GM12878 (cell line): ENCODE measurements around the gene UST. TPM values are rescaled to one million over a fixed set of nuclear protein-coding genes. Genes with fewer than 3 reads are reported as not detected.

ENCODE experiments used
- CHD1 ChIP-seq: IDR thresholded peaks from 2 replicates; pipeline ENCODE4 v1.6.1; 2012; ENCODE audit warnings: low read depth, low read length, improper control_type of control experiment
- E2F4 ChIP-seq: IDR thresholded peaks from 2 replicates; pipeline ENCODE4 v1.6.1; 2012; ENCODE audit warnings: low read depth, low read length, improper control_type of control experiment
- ETV6 ChIP-seq, 2 experiments: fragments of 450-650 bp in 1 of 2; IDR thresholded peaks in 1 of 2; conservative IDR thresholded peaks in 1 of 2; 2 replicates each; pipeline ENCODE4 v1.6.1; 2014; ENCODE audit warnings: antibody characterized with exemption in 1 of 2, borderline replicate concordance in 1 of 2, low read depth in 1 of 2, mild to moderate bottlenecking in 1 of 2, moderate library complexity in 1 of 2
- KAT2A ChIP-seq: conservative IDR thresholded peaks from 2 replicates; pipeline ENCODE4 v1.6.1; 2011; ENCODE audit warnings: low read depth, low read length; ENCODE audit not compliant: control insufficient read depth
- NFYB ChIP-seq: IDR thresholded peaks from 2 replicates; pipeline ENCODE4 v1.6.1; 2011; ENCODE audit warnings: low read depth, mild to moderate bottlenecking, low read length, improper control_type of control experiment, moderate library complexity; ENCODE audit not compliant: insufficient read depth
- NRF1 ChIP-seq: conservative IDR thresholded peaks from 2 replicates; pipeline ENCODE4 v1.6.1; 2011; ENCODE audit warnings: mild to moderate bottlenecking, low read depth, low read length, improper control_type of control experiment
- RB1 ChIP-seq: fragments of 450-650 bp; formaldehyde crosslinking; IDR thresholded peaks from 2 replicates; pipeline ENCODE4 v1.6.1; 2017; ENCODE audit warnings: mild to moderate bottlenecking, borderline replicate concordance
- RFX5 ChIP-seq: IDR thresholded peaks from 2 replicates; pipeline ENCODE4 v1.6.1; 2011; ENCODE audit warnings: low read depth, low read length, improper control_type of control experiment
- SIN3A ChIP-seq: IDR thresholded peaks from 2 replicates; pipeline ENCODE4 v1.6.1; 2012; ENCODE audit warnings: low read depth, low read length, improper control_type of control experiment
- SKIL ChIP-seq: fragments of 450-650 bp; IDR thresholded peaks from 2 replicates; pipeline ENCODE4 v1.6.1; 2017; ENCODE audit warnings: mild to moderate bottlenecking, low read depth, inconsistent platforms; ENCODE audit not compliant: poor library complexity, severe bottlenecking
- SMC3 ChIP-seq: IDR thresholded peaks from 2 replicates; pipeline ENCODE4 v1.6.1; 2011; ENCODE audit warnings: low read length, improper control_type of control experiment, borderline replicate concordance
- STAT3 ChIP-seq: IDR thresholded peaks from 2 replicates; pipeline ENCODE4 v1.6.1; 2011; ENCODE audit warnings: low read depth, low read length, improper control_type of control experiment
- TARDBP ChIP-seq: IDR thresholded peaks from 2 replicates; pipeline ENCODE4 v1.6.1; 2016; ENCODE audit warnings: borderline replicate concordance
- TCF7 ChIP-seq: IDR thresholded peaks from 2 replicates; pipeline ENCODE4 v1.6.1; 2014; ENCODE audit warnings: antibody characterized with exemption, borderline replicate concordance
- USF2 ChIP-seq: IDR thresholded peaks from 2 replicates; pipeline ENCODE4 v1.6.1; 2011; ENCODE audit warnings: low read depth, low read length, improper control_type of control experiment, borderline replicate concordance
- WRNIP1 ChIP-seq: IDR thresholded peaks from 2 replicates; pipeline ENCODE4 v1.6.1; 2011; ENCODE audit warnings: low read depth, low read length, improper control_type of control experiment, borderline replicate concordance
- ZBTB33 ChIP-seq: fragments of 450-650 bp; IDR thresholded peaks from 2 replicates; pipeline ENCODE4 v1.6.1; 2017; ENCODE audit warnings: mild to moderate bottlenecking
- polyA plus RNA-seq, 11 experiments: library from polyadenylated mRNA; depleted of rRNA in 4 of 11; unstranded in 6 of 11; stranded (reverse) in 5 of 11; fragments of >200 nt; fragmentation: Nextera tagmentation in 4 of 11; fragmentation: Illumina TruSeq in 1 of 11; extraction: Ambion mirVana in 4 of 11; extraction: Trizol in 1 of 11; gene quantifications; 1 replicate in 1 of 11; 2 replicates in 10 of 11; pipeline versions ENCODE4 v1.2.1 to v1.2.3, GENCODE V29; 2011 to 2016; ENCODE audit warnings: inconsistent platforms in 2 of 11, missing spikeins in 2 of 11, low read depth in 1 of 11
- total RNA-seq, 4 experiments: library from RNA; depleted of rRNA in 3 of 4; stranded (reverse); fragments of >200 nt in 3 of 4; fragmentation: Illumina TruSeq in 1 of 4; extraction: Trizol in 1 of 4; gene quantifications; 2 replicates each; pipeline versions ENCODE4 v1.2.1 to v1.2.3, GENCODE V29; 2013 to 2021
- TF ChIP-seq, protein P1 (sequence below): IDR thresholded peaks from 2 replicates; pipeline ENCODE4 v1.6.1; 2012; ENCODE audit warnings: low read depth, low read length, improper control_type of control experiment
- TF ChIP-seq, protein P2 (sequence below): fragments of 450-650 bp; IDR thresholded peaks from 2 replicates; pipeline ENCODE4 v1.6.1; 2017; ENCODE audit warnings: antibody characterized with exemption, mild to moderate bottlenecking, moderate library complexity

The UST gene
- total and polyA plus RNA-seq, 10 of the 15 experiments (the other 5 are each of a cell fraction or from before 2014, with no cell fraction given) = 0.74 to 43.3 (median 2.2) TPM

GRCh38 chr6:149060300-149060984, 313.6 kb downstream of the UST start (continued):
- TF ChIP-seq SIN3A = no peak
- TF ChIP-seq RB1 = peak; percentile 65; the same call in 1 of the 2 replicates
- TF ChIP-seq ETV6 (conservative IDR thresholded peaks at IDR 0.05 in 1 of 2, IDR thresholded peaks at IDR 0.05 in 1 of 2; ENCODE audit: borderline replicate concordance in 1 of 2, low read depth in 1 of 2) = no peak
- TF ChIP-seq KAT2A = no peak
- no peak for TF ChIP-seq TCF7
- no peak for TF ChIP-seq STAT3
- TF ChIP-seq, protein P1, sequence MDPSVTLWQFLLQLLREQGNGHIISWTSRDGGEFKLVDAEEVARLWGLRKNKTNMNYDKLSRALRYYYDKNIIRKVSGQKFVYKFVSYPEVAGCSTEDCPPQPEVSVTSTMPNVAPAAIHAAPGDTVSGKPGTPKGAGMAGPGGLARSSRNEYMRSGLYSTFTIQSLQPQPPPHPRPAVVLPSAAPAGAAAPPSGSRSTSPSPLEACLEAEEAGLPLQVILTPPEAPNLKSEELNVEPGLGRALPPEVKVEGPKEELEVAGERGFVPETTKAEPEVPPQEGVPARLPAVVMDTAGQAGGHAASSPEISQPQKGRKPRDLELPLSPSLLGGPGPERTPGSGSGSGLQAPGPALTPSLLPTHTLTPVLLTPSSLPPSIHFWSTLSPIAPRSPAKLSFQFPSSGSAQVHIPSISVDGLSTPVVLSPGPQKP = peak; percentile 45; the same call in 1 of the 2 replicates
- TF ChIP-seq WRNIP1 = no peak
- no peak for TF ChIP-seq NRF1
- peak; percentile 86 for TF ChIP-seq SKIL
- no peak for TF ChIP-seq USF2
- no peak for TF ChIP-seq RFX5
- TF ChIP-seq SMC3 = peak; percentile 2; the same call in 1 of the 2 replicates
- no peak for TF ChIP-seq NFYB
- TF ChIP-seq, protein P2, sequence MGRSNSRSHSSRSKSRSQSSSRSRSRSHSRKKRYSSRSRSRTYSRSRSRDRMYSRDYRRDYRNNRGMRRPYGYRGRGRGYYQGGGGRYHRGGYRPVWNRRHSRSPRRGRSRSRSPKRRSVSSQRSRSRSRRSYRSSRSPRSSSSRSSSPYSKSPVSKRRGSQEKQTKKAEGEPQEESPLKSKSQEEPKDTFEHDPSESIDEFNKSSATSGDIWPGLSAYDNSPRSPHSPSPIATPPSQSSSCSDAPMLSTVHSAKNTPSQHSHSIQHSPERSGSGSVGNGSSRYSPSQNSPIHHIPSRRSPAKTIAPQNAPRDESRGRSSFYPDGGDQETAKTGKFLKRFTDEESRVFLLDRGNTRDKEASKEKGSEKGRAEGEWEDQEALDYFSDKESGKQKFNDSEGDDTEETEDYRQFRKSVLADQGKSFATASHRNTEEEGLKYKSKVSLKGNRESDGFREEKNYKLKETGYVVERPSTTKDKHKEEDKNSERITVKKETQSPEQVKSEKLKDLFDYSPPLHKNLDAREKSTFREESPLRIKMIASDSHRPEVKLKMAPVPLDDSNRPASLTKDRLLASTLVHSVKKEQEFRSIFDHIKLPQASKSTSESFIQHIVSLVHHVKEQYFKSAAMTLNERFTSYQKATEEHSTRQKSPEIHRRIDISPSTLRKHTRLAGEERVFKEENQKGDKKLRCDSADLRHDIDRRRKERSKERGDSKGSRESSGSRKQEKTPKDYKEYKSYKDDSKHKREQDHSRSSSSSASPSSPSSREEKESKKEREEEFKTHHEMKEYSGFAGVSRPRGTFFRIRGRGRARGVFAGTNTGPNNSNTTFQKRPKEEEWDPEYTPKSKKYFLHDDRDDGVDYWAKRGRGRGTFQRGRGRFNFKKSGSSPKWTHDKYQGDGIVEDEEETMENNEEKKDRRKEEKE = no peak
- TF ChIP-seq TARDBP = no peak
- TF ChIP-seq ZBTB33 = no peak
- no peak for TF ChIP-seq CHD1
- TF ChIP-seq E2F4 = no peak
